ENCODE data around the gene OR13J1. TPM values are rescaled to one million over a fixed set of nuclear protein-coding genes. Genes with fewer than 3 reads are reported as not detected.

OR13J1 gene
- polyA plus RNA-seq, 2 of the 4 experiments (the other 2 are of a cell fraction) = not detected

DNA sequence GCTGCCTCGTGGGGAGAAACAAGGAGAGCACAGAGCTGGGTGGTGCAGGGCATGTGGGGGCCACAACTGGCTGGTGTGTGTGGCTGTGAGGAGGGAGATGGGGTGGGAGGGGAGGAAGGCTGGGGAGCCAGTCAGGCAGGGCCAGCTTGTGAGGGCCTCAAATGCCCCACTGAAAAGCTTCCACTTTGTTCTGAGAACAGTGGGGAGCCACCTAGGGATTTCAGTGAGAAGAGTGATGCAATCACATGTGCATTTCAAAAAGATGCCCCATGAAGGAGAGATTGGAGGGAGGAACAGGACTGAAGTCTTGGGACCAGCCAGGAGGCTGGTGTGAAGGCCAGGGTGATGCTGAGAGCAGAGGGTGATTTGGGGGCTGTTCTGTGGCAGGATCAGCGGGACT, 1.3 kb downstream of the OR13J1 start:
- CTCF ChIA-PET = interaction anchor here (0.8 to 4.5 kb wide), 4 partner anchors 12 to 42 kb away, joined by 3 to 25 read pairs (median 5); no protein-coding TSS in a partner anchor

DNA sequence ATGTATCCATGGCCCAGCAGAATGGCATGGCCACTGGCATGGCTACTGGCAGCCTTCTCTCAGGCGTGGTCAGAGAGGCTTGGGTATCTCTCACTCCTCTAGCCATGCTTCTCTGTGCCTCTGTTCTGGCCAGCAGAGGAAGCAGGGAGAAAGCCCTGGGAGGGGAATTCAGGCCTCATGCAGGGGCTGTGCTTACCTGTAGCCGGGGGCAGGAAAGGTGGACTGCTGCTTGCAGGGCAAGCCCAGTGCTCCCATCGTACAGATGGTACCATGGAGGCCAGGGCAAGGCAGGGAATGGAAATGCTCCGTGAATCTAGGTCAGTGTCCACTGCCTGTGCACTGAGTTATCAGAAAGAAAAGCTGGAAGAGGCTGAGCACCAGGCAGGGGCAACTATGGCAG, 2.7 kb downstream of the OR13J1 start:
- Histone ChIP-seq H3K4me1 (peaks cover 2% of the 10 kb centered on the region; the same call in 1 of the 3 replicates), H3K27ac (no peak overlapping the region), H3K4me2 (no peak overlapping the region), H3K9me3 (no peaks in the 10 kb centered on the region), H3K4me3 (no peak overlapping the region)
- no peak for FAIRE-seq
- no peak for ATAC-seq
- 66% methylated on average over 4 of the region's 4 CpGs for WGBS (ENCODE audit: missing lambda C conversion rate)
- no peak for DNase-seq (ENCODE audit: low read depth in 1 of 2, low spot score in 1 of 2)
- POLR2A ChIA-PET = no interaction called here
- CTCF ChIA-PET = interaction anchor here (1.7 to 4.5 kb wide), 3 partner anchors 10 to 32 kb away, joined by 5 to 25 read pairs (median 5); no protein-coding TSS in a partner anchor
- no peak for TF ChIP-seq FOSL2 (IDR thresholded peaks at IDR 0.05)
- TF ChIP-seq FOSL2 (CRISPR knock-in tag; IDR thresholded peaks at IDR 0.05) = no peak
- TF ChIP-seq, protein P1, sequence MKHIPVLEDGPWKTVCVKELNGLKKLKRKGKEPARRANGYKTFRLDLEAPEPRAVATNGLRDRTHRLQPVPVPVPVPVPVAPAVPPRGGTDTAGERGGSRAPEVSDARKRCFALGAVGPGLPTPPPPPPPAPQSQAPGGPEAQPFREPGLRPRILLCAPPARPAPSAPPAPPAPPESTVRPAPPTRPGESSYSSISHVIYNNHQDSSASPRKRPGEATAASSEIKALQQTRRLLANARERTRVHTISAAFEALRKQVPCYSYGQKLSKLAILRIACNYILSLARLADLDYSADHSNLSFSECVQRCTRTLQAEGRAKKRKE (CRISPR knock-in tag; IDR thresholded peaks at IDR 0.05; ENCODE audit: low read depth) = no peak
- TF ChIP-seq CBX2 (IDR thresholded peaks at IDR 0.05; ENCODE audit: borderline replicate concordance, low read depth) = no peak
- TF ChIP-seq, protein P2, sequence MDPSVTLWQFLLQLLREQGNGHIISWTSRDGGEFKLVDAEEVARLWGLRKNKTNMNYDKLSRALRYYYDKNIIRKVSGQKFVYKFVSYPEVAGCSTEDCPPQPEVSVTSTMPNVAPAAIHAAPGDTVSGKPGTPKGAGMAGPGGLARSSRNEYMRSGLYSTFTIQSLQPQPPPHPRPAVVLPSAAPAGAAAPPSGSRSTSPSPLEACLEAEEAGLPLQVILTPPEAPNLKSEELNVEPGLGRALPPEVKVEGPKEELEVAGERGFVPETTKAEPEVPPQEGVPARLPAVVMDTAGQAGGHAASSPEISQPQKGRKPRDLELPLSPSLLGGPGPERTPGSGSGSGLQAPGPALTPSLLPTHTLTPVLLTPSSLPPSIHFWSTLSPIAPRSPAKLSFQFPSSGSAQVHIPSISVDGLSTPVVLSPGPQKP (IDR thresholded peaks at IDR 0.05; ENCODE audit: low read depth, low read length) = no peak
- TF ChIP-seq, protein P3, sequence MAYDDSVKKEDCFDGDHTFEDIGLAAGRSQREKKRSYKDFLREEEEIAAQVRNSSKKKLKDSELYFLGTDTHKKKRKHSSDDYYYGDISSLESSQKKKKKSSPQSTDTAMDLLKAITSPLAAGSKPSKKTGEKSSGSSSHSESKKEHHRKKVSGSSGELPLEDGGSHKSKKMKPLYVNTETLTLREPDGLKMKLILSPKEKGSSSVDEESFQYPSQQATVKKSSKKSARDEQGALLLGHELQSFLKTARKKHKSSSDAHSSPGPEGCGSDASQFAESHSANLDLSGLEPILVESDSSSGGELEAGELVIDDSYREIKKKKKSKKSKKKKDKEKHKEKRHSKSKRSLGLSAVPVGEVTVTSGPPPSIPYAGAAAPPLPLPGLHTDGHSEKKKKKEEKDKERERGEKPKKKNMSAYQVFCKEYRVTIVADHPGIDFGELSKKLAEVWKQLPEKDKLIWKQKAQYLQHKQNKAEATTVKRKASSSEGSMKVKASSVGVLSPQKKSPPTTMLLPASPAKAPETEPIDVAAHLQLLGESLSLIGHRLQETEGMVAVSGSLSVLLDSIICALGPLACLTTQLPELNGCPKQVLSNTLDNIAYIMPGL (CRISPR knock-in tag; IDR thresholded peaks at IDR 0.05; ENCODE audit: borderline replicate concordance) = no peak
- no peak for TF ChIP-seq HEYL (CRISPR knock-in tag; IDR thresholded peaks at IDR 0.05)
- no peak for TF ChIP-seq ZFP36 (IDR thresholded peaks at IDR 0.05; ENCODE audit: borderline replicate concordance, partially characterized antibody)
- no peak for TF ChIP-seq JUN (IDR thresholded peaks at IDR 0.05)

More for the DNA sequence above, 1.3 kb downstream of the OR13J1 start:
- Histone ChIP-seq H3K27ac (no peak overlapping the region), H3K4me2 (no peak overlapping the region), H3K4me1 (peaks cover 2% of the 10 kb centered on the region; the same call in 1 of the 3 replicates), H3K9me3 (no peaks in the 10 kb centered on the region), H3K4me3 (no peak overlapping the region)
- TF ChIP-seq CHD2 (IDR thresholded peaks at IDR 0.05; ENCODE audit: low read length, partially characterized antibody) = no peak
- no peak for TF ChIP-seq MAFK (IDR thresholded peaks at IDR 0.05; ENCODE audit: partially characterized antibody)
- no peak for TF ChIP-seq EHMT2 (IDR thresholded peaks at IDR 0.05; ENCODE audit: low read depth)
- no peak for TF ChIP-seq JUNB (IDR thresholded peaks at IDR 0.05)
- TF ChIP-seq MAZ (IDR thresholded peaks at IDR 0.05; ENCODE audit: borderline replicate concordance, low read depth, low read length) = no peak
- TF ChIP-seq, protein P4, sequence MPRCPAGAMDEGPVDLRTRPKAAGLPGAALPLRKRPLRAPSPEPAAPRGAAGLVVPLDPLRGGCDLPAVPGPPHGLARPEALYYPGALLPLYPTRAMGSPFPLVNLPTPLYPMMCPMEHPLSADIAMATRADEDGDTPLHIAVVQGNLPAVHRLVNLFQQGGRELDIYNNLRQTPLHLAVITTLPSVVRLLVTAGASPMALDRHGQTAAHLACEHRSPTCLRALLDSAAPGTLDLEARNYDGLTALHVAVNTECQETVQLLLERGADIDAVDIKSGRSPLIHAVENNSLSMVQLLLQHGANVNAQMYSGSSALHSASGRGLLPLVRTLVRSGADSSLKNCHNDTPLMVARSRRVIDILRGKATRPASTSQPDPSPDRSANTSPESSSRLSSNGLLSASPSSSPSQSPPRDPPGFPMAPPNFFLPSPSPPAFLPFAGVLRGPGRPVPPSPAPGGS (IDR thresholded peaks at IDR 0.05) = no peak
- no peak for TF ChIP-seq RARB (CRISPR knock-in tag; IDR thresholded peaks at IDR 0.05)
- TF ChIP-seq FOXS1 (CRISPR knock-in tag; IDR thresholded peaks at IDR 0.05) = no peak
- TF ChIP-seq NFE2L2 (conservative IDR thresholded peaks at IDR 0.05; ENCODE audit: low read length) = no peak
- TF ChIP-seq, protein P5, sequence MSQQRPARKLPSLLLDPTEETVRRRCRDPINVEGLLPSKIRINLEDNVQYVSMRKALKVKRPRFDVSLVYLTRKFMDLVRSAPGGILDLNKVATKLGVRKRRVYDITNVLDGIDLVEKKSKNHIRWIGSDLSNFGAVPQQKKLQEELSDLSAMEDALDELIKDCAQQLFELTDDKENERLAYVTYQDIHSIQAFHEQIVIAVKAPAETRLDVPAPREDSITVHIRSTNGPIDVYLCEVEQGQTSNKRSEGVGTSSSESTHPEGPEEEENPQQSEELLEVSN (IDR thresholded peaks at IDR 0.05; ENCODE audit: borderline replicate concordance, low read depth) = no peak
- TF ChIP-seq KDM5A (IDR thresholded peaks at IDR 0.05) = no peak
- TF ChIP-seq, protein P3 (CRISPR knock-in tag; IDR thresholded peaks at IDR 0.05; ENCODE audit: borderline replicate concordance) = no peak
- TF ChIP-seq, protein P6, sequence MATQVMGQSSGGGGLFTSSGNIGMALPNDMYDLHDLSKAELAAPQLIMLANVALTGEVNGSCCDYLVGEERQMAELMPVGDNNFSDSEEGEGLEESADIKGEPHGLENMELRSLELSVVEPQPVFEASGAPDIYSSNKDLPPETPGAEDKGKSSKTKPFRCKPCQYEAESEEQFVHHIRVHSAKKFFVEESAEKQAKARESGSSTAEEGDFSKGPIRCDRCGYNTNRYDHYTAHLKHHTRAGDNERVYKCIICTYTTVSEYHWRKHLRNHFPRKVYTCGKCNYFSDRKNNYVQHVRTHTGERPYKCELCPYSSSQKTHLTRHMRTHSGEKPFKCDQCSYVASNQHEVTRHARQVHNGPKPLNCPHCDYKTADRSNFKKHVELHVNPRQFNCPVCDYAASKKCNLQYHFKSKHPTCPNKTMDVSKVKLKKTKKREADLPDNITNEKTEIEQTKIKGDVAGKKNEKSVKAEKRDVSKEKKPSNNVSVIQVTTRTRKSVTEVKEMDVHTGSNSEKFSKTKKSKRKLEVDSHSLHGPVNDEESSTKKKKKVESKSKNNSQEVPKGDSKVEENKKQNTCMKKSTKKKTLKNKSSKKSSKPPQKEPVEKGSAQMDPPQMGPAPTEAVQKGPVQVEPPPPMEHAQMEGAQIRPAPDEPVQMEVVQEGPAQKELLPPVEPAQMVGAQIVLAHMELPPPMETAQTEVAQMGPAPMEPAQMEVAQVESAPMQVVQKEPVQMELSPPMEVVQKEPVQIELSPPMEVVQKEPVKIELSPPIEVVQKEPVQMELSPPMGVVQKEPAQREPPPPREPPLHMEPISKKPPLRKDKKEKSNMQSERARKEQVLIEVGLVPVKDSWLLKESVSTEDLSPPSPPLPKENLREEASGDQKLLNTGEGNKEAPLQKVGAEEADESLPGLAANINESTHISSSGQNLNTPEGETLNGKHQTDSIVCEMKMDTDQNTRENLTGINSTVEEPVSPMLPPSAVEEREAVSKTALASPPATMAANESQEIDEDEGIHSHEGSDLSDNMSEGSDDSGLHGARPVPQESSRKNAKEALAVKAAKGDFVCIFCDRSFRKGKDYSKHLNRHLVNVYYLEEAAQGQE (IDR thresholded peaks at IDR 0.05) = no peak
- TF ChIP-seq ZC3H11A (IDR thresholded peaks at IDR 0.05) = no peak
- TF ChIP-seq, protein P2 (IDR thresholded peaks at IDR 0.05; ENCODE audit: low read depth, low read length) = no peak
- no peak for TF ChIP-seq EP300 (IDR thresholded peaks at IDR 0.05)
- TF ChIP-seq NPAS2 (CRISPR knock-in tag; IDR thresholded peaks at IDR 0.05; ENCODE audit: borderline replicate concordance) = no peak
- no peak for TF ChIP-seq ESRRA (IDR thresholded peaks at IDR 0.05; ENCODE audit: borderline replicate concordance, low read length)
- no peak for TF ChIP-seq CBX8 (IDR thresholded peaks at IDR 0.05)
- no peak for TF ChIP-seq RAD21 (conservative IDR thresholded peaks at IDR 0.05 in 1 of 2, IDR thresholded peaks at IDR 0.05 in 1 of 2)
- FAIRE-seq (no peak), DNase-seq (ENCODE audit: low read depth in 1 of 2, low spot score in 1 of 2) (no peak), ATAC-seq (no peak)
- WGBS (ENCODE audit: missing lambda C conversion rate) = 45% methylated on average over 2 of the region's 2 CpGs
- POLR2A ChIA-PET = no interaction called here

Data from A549 (cell line).